ENCODE results near the gene PEPD.

Gene PEPD

GRCh38 chr19:33446330-33447293 is 75.0 kb downstream of the PEPD start:
- H3K27me3 ChIP-seq (ENCODE audit: insufficient read depth, low read length), result no peaks in the 10 kb centered on the region
- TF ChIP-seq, protein P1, sequence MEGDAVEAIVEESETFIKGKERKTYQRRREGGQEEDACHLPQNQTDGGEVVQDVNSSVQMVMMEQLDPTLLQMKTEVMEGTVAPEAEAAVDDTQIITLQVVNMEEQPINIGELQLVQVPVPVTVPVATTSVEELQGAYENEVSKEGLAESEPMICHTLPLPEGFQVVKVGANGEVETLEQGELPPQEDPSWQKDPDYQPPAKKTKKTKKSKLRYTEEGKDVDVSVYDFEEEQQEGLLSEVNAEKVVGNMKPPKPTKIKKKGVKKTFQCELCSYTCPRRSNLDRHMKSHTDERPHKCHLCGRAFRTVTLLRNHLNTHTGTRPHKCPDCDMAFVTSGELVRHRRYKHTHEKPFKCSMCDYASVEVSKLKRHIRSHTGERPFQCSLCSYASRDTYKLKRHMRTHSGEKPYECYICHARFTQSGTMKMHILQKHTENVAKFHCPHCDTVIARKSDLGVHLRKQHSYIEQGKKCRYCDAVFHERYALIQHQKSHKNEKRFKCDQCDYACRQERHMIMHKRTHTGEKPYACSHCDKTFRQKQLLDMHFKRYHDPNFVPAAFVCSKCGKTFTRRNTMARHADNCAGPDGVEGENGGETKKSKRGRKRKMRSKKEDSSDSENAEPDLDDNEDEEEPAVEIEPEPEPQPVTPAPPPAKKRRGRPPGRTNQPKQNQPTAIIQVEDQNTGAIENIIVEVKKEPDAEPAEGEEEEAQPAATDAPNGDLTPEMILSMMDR (IDR thresholded peaks at IDR 0.05; ENCODE audit: low read length), result no peak
- no peak for TF ChIP-seq EZH2 (IDR thresholded peaks at IDR 0.05; ENCODE audit: borderline replicate concordance, low read length)
- no peaks in the 10 kb centered on the region for H3K9me3 ChIP-seq (ENCODE audit: low read length)
- H4K20me1 ChIP-seq (ENCODE audit: insufficient read depth, low read length), result no peaks in the 10 kb centered on the region
- no peaks in the 10 kb centered on the region for H3K79me2 ChIP-seq (ENCODE audit: insufficient read depth, low read length)
- H3K4me1 ChIP-seq (ENCODE audit: insufficient read depth, low read length, severe bottlenecking), result no peaks in the 10 kb centered on the region
- no peak overlapping the region for H3K27ac ChIP-seq (ENCODE audit: low read depth, low read length, poor library complexity, severe bottlenecking)
- H3F3A ChIP-seq (ENCODE audit: insufficient read depth, low read length), result no peaks in the 10 kb centered on the region
- H2AFZ ChIP-seq (ENCODE audit: low read length), result no peak overlapping the region
- H3K4me2 ChIP-seq (ENCODE audit: low read length), result no peak overlapping the region
- H3K9ac ChIP-seq (ENCODE audit: low read length), result no peak overlapping the region
- no peaks in the 10 kb centered on the region for H3K36me3 ChIP-seq (ENCODE audit: insufficient read depth, low read length)
- no peaks in the 10 kb centered on the region for H3K9me2 ChIP-seq (ENCODE audit: low read depth, low read length)
- H3K4me3 ChIP-seq (ENCODE audit: low read depth, low read length, poor library complexity, severe bottlenecking), result no peak overlapping the region

- no peak overlapping the region for H3K4me3 ChIP-seq (ENCODE audit: low read depth, low read length, poor library complexity, severe bottlenecking)
- H3K27ac ChIP-seq (ENCODE audit: low read depth, low read length, poor library complexity, severe bottlenecking), result no peak overlapping the region
- H4K20me1 ChIP-seq (ENCODE audit: insufficient read depth, low read length), result no peaks in the 10 kb centered on the region
- H3K4me1 ChIP-seq (ENCODE audit: insufficient read depth, low read length, severe bottlenecking), result no peaks in the 10 kb centered on the region
- H3K9me3 ChIP-seq (ENCODE audit: low read length), result no peaks in the 10 kb centered on the region
- no peaks in the 10 kb centered on the region for H3F3A ChIP-seq (ENCODE audit: insufficient read depth, low read length)
- H3K27me3 ChIP-seq (ENCODE audit: insufficient read depth, low read length), result no peaks in the 10 kb centered on the region
- H3K9ac ChIP-seq (ENCODE audit: low read length), result no peak overlapping the region
- no peaks in the 10 kb centered on the region for H3K9me2 ChIP-seq (ENCODE audit: low read depth, low read length)
- H3K4me2 ChIP-seq (ENCODE audit: low read length), result no peak overlapping the region
- no peak for TF ChIP-seq EZH2 (IDR thresholded peaks at IDR 0.05; ENCODE audit: borderline replicate concordance, low read length)
- TF ChIP-seq, protein P1 (IDR thresholded peaks at IDR 0.05; ENCODE audit: low read length), result no peak
- H2AFZ ChIP-seq (ENCODE audit: low read length), result no peak overlapping the region
- no peaks in the 10 kb centered on the region for H3K79me2 ChIP-seq (ENCODE audit: insufficient read depth, low read length)
- H3K36me3 ChIP-seq (ENCODE audit: insufficient read depth, low read length), result no peaks in the 10 kb centered on the region
These were observed 75.9 kb downstream of the PEPD start for GRCh38 chr19:33445442-33446329.

GRCh38 chr19:33444562-33445441 is 76.8 kb downstream of the PEPD start:
- no peaks in the 10 kb centered on the region for H4K20me1 ChIP-seq (ENCODE audit: insufficient read depth, low read length)
- H2AFZ ChIP-seq (ENCODE audit: low read length), result no peak overlapping the region
- no peak overlapping the region for H3K4me3 ChIP-seq (ENCODE audit: low read depth, low read length, poor library complexity, severe bottlenecking)
- no peaks in the 10 kb centered on the region for H3K79me2 ChIP-seq (ENCODE audit: insufficient read depth, low read length)
- no peaks in the 10 kb centered on the region for H3K9me3 ChIP-seq (ENCODE audit: low read length)
- H3F3A ChIP-seq (ENCODE audit: insufficient read depth, low read length), result no peaks in the 10 kb centered on the region
- TF ChIP-seq, protein P1 (IDR thresholded peaks at IDR 0.05; ENCODE audit: low read length), result no peak
- TF ChIP-seq EZH2 (IDR thresholded peaks at IDR 0.05; ENCODE audit: borderline replicate concordance, low read length), result no peak
- no peak overlapping the region for H3K4me2 ChIP-seq (ENCODE audit: low read length)
- H3K9me2 ChIP-seq (ENCODE audit: low read depth, low read length), result no peaks in the 10 kb centered on the region
- no peaks in the 10 kb centered on the region for H3K4me1 ChIP-seq (ENCODE audit: insufficient read depth, low read length, severe bottlenecking)
- no peak overlapping the region for H3K9ac ChIP-seq (ENCODE audit: low read length)
- H3K27ac ChIP-seq (ENCODE audit: low read depth, low read length, poor library complexity, severe bottlenecking), result no peak overlapping the region
- no peaks in the 10 kb centered on the region for H3K36me3 ChIP-seq (ENCODE audit: insufficient read depth, low read length)
- H3K27me3 ChIP-seq (ENCODE audit: insufficient read depth, low read length), result no peaks in the 10 kb centered on the region

Measured in OCI-LY1 (cell line).